Liver (tissue), 3 donors: ENCODE results near the gene URI1.

Source experiments
- GABPA ChIP-seq, 2 donors: IDR thresholded peaks in 1 of 2; conservative IDR thresholded peaks in 1 of 2; 2 replicates each; pipeline ENCODE4 v1.6.1; 2016; ENCODE audit warnings: antibody characterized with exemption in 2 of 2, mild to moderate bottlenecking in 1 of 2, moderate library complexity in 1 of 2
- RAD21 ChIP-seq, 2 donors: IDR thresholded peaks; 2 replicates each; pipeline ENCODE4 v1.6.1; 2016; ENCODE audit warnings: antibody characterized with exemption in 2 of 2, mild to moderate bottlenecking in 2 of 2
- REST ChIP-seq: IDR thresholded peaks from 2 replicates; pipeline ENCODE4 v1.6.1; 2016; ENCODE audit warnings: antibody characterized with exemption, mild to moderate bottlenecking
- SP1 ChIP-seq: IDR thresholded peaks from 2 replicates; pipeline ENCODE4 v1.6.1; 2018; ENCODE audit warnings: antibody characterized with exemption, mild to moderate bottlenecking
- ZBTB33 ChIP-seq: IDR thresholded peaks from 2 replicates; pipeline ENCODE4 v1.6.1; 2016; ENCODE audit warnings: antibody characterized with exemption
- TF ChIP-seq, protein P1 (sequence below): fragments of 150-350 bp; IDR thresholded peaks from 2 replicates; pipeline ENCODE4 v1.5.1; 2017; ENCODE audit warnings: improper control_type of control experiment, low read depth, low read length; ENCODE audit not compliant: missing input control
- donor health status: healthy.
- donor health status: healthy.

DNA sequence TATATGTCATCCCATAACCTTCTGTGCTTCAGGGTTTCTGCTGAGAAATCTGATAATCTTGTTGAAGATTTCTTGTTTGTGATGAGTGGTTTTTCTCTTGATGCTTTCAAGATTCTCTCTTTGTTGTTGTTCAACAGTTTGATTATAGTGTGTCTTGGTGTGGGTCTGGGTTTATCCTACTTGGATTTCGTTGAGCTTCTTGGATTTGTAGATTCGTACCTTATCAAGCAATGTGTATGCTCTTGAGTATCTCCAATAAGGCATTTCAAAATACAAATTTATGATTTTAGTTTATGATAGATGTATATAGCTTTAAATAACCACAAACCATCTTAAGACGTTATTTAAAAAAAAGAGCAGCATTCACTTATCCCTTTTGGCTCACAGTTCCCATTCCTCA, 57.5 kb downstream of the URI1 start:
- TF ChIP-seq, protein P1, sequence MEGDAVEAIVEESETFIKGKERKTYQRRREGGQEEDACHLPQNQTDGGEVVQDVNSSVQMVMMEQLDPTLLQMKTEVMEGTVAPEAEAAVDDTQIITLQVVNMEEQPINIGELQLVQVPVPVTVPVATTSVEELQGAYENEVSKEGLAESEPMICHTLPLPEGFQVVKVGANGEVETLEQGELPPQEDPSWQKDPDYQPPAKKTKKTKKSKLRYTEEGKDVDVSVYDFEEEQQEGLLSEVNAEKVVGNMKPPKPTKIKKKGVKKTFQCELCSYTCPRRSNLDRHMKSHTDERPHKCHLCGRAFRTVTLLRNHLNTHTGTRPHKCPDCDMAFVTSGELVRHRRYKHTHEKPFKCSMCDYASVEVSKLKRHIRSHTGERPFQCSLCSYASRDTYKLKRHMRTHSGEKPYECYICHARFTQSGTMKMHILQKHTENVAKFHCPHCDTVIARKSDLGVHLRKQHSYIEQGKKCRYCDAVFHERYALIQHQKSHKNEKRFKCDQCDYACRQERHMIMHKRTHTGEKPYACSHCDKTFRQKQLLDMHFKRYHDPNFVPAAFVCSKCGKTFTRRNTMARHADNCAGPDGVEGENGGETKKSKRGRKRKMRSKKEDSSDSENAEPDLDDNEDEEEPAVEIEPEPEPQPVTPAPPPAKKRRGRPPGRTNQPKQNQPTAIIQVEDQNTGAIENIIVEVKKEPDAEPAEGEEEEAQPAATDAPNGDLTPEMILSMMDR: no peak
- no peak for TF ChIP-seq REST
- TF ChIP-seq GABPA (IDR thresholded peaks at IDR 0.05 in 1 of 2, conservative IDR thresholded peaks at IDR 0.05 in 1 of 2): no peak
- no peak for TF ChIP-seq SP1
- TF ChIP-seq ZBTB33: no peak
- TF ChIP-seq RAD21 (IDR thresholded peaks at IDR 0.05): no peak
